Measurements from ENCODE around the gene KANK2. TPM values are rescaled to one million over a fixed set of nuclear protein-coding genes. Genes with fewer than 3 reads are reported as not detected.
A peak's percentile ranks its signal among the peaks of the same experiment; 100 is the strongest.

Gene KANK2
- total and polyA plus RNA-seq, 8 donors = 179 to 286 (median 254) TPM

GRCh38 chr19:11169896-11170678 lies 27.3 kb downstream of the KANK2 start:
- no peak for ATAC-seq
- H3K4me3 ChIP-seq = no peak overlapping the region
- H3K27ac ChIP-seq = no peak overlapping the region
- H3K9me3 ChIP-seq = no peaks in the 10 kb centered on the region
- H3K36me3 ChIP-seq = peaks cover 0 to 81% of the 10 kb centered on the region in 2 donors
- DNase-seq = no peak
- peaks cover 5 to 8% of the 10 kb centered on the region in 2 donors for H3K4me1 ChIP-seq
- no peaks in the 10 kb centered on the region for H3K27me3 ChIP-seq
- TF ChIP-seq CTCF (IDR thresholded peaks at IDR 0.05) = no peak
- intact Hi-C loops (cut with DNase I) = no loop called here

GRCh38 chr19:11168568-11168967 lies 28.8 kb downstream of the KANK2 start:
- Histone ChIP-seq H3K4me1 (peaks cover 8% of the 10 kb centered on the region in 2 donors), H3K27me3 (no peaks in the 10 kb centered on the region), H3K4me3 (no peak overlapping the region), H3K9me3 (no peaks in the 10 kb centered on the region), H3K36me3 (peaks cover 0 to 66% of the 10 kb centered on the region in 2 donors), H3K27ac (no peak overlapping the region)
- DNase-seq = no peak
- ATAC-seq = no peak
- TF ChIP-seq CTCF (IDR thresholded peaks at IDR 0.05) = no peak
- intact Hi-C loops (cut with DNase I) = no loop called here

GRCh38 chr19:11166281-11167142 lies 30.8 kb downstream of the KANK2 start:
- Histone ChIP-seq H3K27me3 (no peaks in the 10 kb centered on the region), H3K4me1 (peaks cover 8% of the 10 kb centered on the region in 2 donors), H3K27ac (peak overlapping the region in 1 of 2 donors; percentile 79), H3K4me3 (no peak overlapping the region), H3K9me3 (no peaks in the 10 kb centered on the region), H3K36me3 (peaks cover 0 to 49% of the 10 kb centered on the region in 2 donors)
- intact Hi-C loops (cut with DNase I) = no loop called here
- ATAC-seq = peak; percentile 28
- DNase-seq = peak in 1 of 4 donors; percentile 44
- TF ChIP-seq CTCF (IDR thresholded peaks at IDR 0.05) = no peak

GRCh38 chr19:11165486-11166030 lies 31.8 kb downstream of the KANK2 start:
- intact Hi-C loops (cut with DNase I) = no loop called here
- TF ChIP-seq CTCF (IDR thresholded peaks at IDR 0.05) = no peak

More at GRCh38 chr19:11165486-11166030, 31.8 kb downstream of the KANK2 start:
- Histone ChIP-seq H3K4me1 (peaks cover 8% of the 10 kb centered on the region in 2 donors), H3K4me3 (no peak overlapping the region), H3K36me3 (peaks cover 0 to 43% of the 10 kb centered on the region in 2 donors), H3K27ac (peak overlapping the region; percentile 36 to 79), H3K27me3 (no peaks in the 10 kb centered on the region), H3K9me3 (peaks cover 0 to 3% of the 10 kb centered on the region in 2 donors)
- ATAC-seq (peak; percentile 4), DNase-seq (no peak)
